Mesendoderm (in vitro differentiated cells): Measurements from ENCODE around the gene TMUB2.
"Not testable (repeated sequence)": the region's sequence is repeated elsewhere in the genome, so short reads cannot be mapped to it uniquely, and the experiment has no call there.

Source experiments
- DNase-seq: peaks from one replicate; pipeline ENCODE4 v3.0.0; 2013
- H2AK5ac ChIP-seq: 2 replicates; pipeline ENCODE4 v1.6.1; 2013; ENCODE audit warnings: low read length, inconsistent platforms
- H2BK120ac ChIP-seq: 2 replicates; pipeline ENCODE4 v1.6.1; 2013; ENCODE audit warnings: low read depth, mild to moderate bottlenecking, low read length, moderate library complexity, mixed read lengths
- H2BK15ac ChIP-seq: replicated peaks from 2 replicates; pipeline ENCODE4 v1.6.1; 2013; ENCODE audit warnings: low read depth, mild to moderate bottlenecking, moderate library complexity
- H2BK5ac ChIP-seq: 2 replicates; pipeline ENCODE4 v1.6.1; 2013; ENCODE audit warnings: low read length, inconsistent platforms
- H3K18ac ChIP-seq: 2 replicates; pipeline ENCODE4 v1.6.1; 2013; ENCODE audit warnings: mild to moderate bottlenecking, low read length, mixed read lengths
- H3K23ac ChIP-seq: one replicate; pipeline ENCODE4 v1.6.1; 2013; ENCODE audit warnings: low read length
- H3K27ac ChIP-seq: 2 replicates; pipeline ENCODE4 v1.5.1; 2013; ENCODE audit warnings: low read depth, mild to moderate bottlenecking, inconsistent platforms, low read length, moderate library complexity
- H3K27me3 ChIP-seq: 2 replicates; pipeline ENCODE4 v1.6.1; 2013; ENCODE audit warnings: low read length, control low read depth, mild to moderate bottlenecking, inconsistent platforms; ENCODE audit not compliant: insufficient read depth, poor library complexity
- H3K36me3 ChIP-seq: 2 replicates; pipeline ENCODE4 v1.6.1; 2013; ENCODE audit warnings: low read length, inconsistent platforms; ENCODE audit not compliant: control insufficient read depth, insufficient read depth
- H3K4ac ChIP-seq: one replicate; pipeline ENCODE4 v1.6.1; 2013; ENCODE audit warnings: low read depth, mild to moderate bottlenecking, low read length, moderate library complexity
- H3K4me1 ChIP-seq: 2 replicates; pipeline ENCODE4 v1.6.1; 2013; ENCODE audit warnings: low read depth, low read length, inconsistent platforms; ENCODE audit not compliant: control insufficient read depth
- H3K4me2 ChIP-seq: 2 replicates; pipeline ENCODE4 v1.6.1; 2013; ENCODE audit warnings: low read length
- H3K4me3 ChIP-seq: 2 replicates; pipeline ENCODE4 v1.5.1; 2013; ENCODE audit warnings: mild to moderate bottlenecking, low read length
- H3K56ac ChIP-seq: one replicate; pipeline ENCODE4 v1.6.1; 2013; ENCODE audit warnings: low read length
- H3K79me1 ChIP-seq: 2 replicates; pipeline ENCODE4 v1.6.1; 2013; ENCODE audit warnings: low read length, inconsistent platforms
- H3K79me2 ChIP-seq: 2 replicates; pipeline ENCODE4 v1.6.1; 2013; ENCODE audit warnings: mild to moderate bottlenecking, low read length; ENCODE audit not compliant: control insufficient read depth, insufficient read depth
- H3K9ac ChIP-seq: 2 replicates; pipeline ENCODE4 v1.6.1; 2013; ENCODE audit warnings: low read length, inconsistent platforms
- H4K5ac ChIP-seq: one replicate; pipeline ENCODE4 v1.6.1; 2013; ENCODE audit warnings: low read length
- H4K8ac ChIP-seq: one replicate; pipeline ENCODE4 v1.6.1; 2013; ENCODE audit warnings: low read depth, mild to moderate bottlenecking, control low read depth, low read length, moderate library complexity
- WGBS: extraction: QIAGEN DNeasy Blood & Tissue Kit; methylation state at CpG from one replicate; pipeline ENCODE4 v1.1.7; 2013; ENCODE audit warnings: low lambda C conversion rate, missing lambda C conversion rate; ENCODE audit not compliant: insufficient coverage; ENCODE audit errors: extremely low coverage; 5-methylcytosine and 5-hydroxymethylcytosine counted together

Gene TMUB2

GRCh38 chr17:44146375-44147346 is 40.1 kb upstream of the TMUB2 start:
- Histone ChIP-seq H3K4ac (no peak overlapping the region), H3K27me3 (no peaks in the 10 kb centered on the region), H3K79me2 (peaks cover 31% of the 10 kb centered on the region), H3K27ac (peak overlapping the region; percentile 18), H3K79me1 (peaks cover 22% of the 10 kb centered on the region), H2BK5ac (no peak overlapping the region), H2AK5ac (no peak overlapping the region), H3K4me1 (peaks cover 2% of the 10 kb centered on the region), H3K23ac (no peak overlapping the region), H3K9ac (no peak overlapping the region), H4K8ac (no peak overlapping the region), H4K5ac (no peak overlapping the region), H2BK15ac (no peak overlapping the region), H3K36me3 (peaks cover 10% of the 10 kb centered on the region), H3K18ac (no peak overlapping the region), H3K4me2 (no peak overlapping the region), H3K4me3 (no peak overlapping the region), H2BK120ac (no peak overlapping the region), H3K56ac (no peak overlapping the region)
- WGBS = no CpG with 5 or more reads among the region's 2 CpGs
- peak; percentile 91 for DNase-seq

DNA sequence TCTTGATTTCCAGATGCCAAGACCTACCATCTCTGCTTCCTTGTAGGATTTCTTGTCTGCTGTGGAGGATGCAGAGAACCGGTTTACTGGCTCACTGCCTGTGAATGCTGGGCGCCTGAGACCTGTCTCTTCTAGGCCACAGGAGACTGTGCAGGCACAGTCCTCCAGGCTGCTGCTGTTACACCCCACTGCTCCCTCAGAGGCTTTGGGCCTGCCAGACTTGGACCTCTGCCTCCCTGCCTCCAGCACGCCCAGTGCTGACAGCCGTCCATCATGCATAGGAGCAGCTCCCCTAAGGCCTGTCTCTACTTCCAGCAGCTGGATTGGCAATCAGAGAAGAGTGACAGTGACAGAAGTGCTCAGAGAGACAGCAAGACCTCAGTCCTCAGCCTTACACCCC is 39.0 kb upstream of the TMUB2 start:
- Histone ChIP-seq H3K56ac (no peak overlapping the region), H2AK5ac (no peak overlapping the region), H2BK15ac (no peak overlapping the region), H4K8ac (no peak overlapping the region), H3K79me1 (peaks cover 24% of the 10 kb centered on the region), H3K4me1 (no peaks in the 10 kb centered on the region), H3K18ac (no peak overlapping the region), H3K4me3 (no peak overlapping the region), H3K23ac (peak overlapping the region; percentile 45), H3K9ac (no peak overlapping the region), H3K4ac (no peak overlapping the region), H2BK5ac (no peak overlapping the region), H3K79me2 (peaks cover 31% of the 10 kb centered on the region), H3K36me3 (peaks cover 14% of the 10 kb centered on the region), H3K27me3 (no peaks in the 10 kb centered on the region), H3K27ac (no peak overlapping the region), H2BK120ac (no peak overlapping the region), H4K5ac (no peak overlapping the region), H3K4me2 (no peak overlapping the region)
- WGBS = no CpG with 5 or more reads among the region's 4 CpGs
- no peak for DNase-seq

DNA sequence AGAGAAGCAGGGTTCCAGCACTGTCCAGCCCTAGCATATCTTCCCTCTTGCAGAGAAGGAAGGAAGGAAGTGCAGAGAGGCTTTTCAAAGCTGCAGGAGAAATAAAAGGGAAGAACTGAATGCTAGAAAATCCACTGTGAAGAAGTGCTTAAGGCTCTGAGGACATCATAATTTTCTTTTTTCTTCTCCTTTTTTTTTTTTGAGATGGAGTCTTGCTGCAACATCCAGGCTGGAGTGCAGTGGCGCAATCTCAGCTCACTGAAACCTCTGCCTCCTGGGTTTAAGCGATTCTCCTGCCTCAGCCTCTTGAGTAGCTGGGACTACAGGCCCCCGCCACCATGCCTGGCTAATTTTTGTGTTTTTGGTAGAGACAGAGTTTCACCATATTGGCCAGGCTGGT is 37.7 kb upstream of the TMUB2 start:
- H3K4me1 ChIP-seq, H3K18ac ChIP-seq, H3K27me3 ChIP-seq, H3K9ac ChIP-seq, H2BK5ac ChIP-seq, DNase-seq, H3K23ac ChIP-seq, H4K8ac ChIP-seq, H3K56ac ChIP-seq, H3K4ac ChIP-seq, H2BK120ac ChIP-seq, H3K4me3 ChIP-seq, H3K27ac ChIP-seq, H2BK15ac ChIP-seq, H3K4me2 ChIP-seq, H2AK5ac ChIP-seq, H4K5ac ChIP-seq: not testable (repeated sequence)
- H3K36me3 ChIP-seq = peaks cover 15% of the 10 kb centered on the region
- peaks cover 26% of the 10 kb centered on the region for H3K79me2 ChIP-seq
- no CpG with 5 or more reads among the region's 3 CpGs for WGBS
- peaks cover 25% of the 10 kb centered on the region for H3K79me1 ChIP-seq

GRCh38 chr17:44149750-44150329 is 36.9 kb upstream of the TMUB2 start:
- Histone ChIP-seq H3K9ac (no peak overlapping the region), H2BK15ac (no peak overlapping the region), H3K27ac (no peak overlapping the region), H3K79me1 (peaks cover 25% of the 10 kb centered on the region), H2AK5ac (no peak overlapping the region), H3K4me1 (no peaks in the 10 kb centered on the region), H4K5ac (no peak overlapping the region), H3K36me3 (peaks cover 15% of the 10 kb centered on the region), H3K4me2 (no peak overlapping the region), H2BK5ac (no peak overlapping the region), H2BK120ac (no peak overlapping the region), H3K27me3 (no peaks in the 10 kb centered on the region), H3K56ac (no peak overlapping the region), H3K4me3 (no peak overlapping the region), H3K79me2 (peaks cover 26% of the 10 kb centered on the region), H3K18ac (no peak overlapping the region), H3K4ac (no peak overlapping the region), H3K23ac (no peak overlapping the region), H4K8ac (no peak overlapping the region)
- no peak for DNase-seq
- WGBS = no CpG with 5 or more reads among the region's 4 CpGs

- Histone ChIP-seq H2BK5ac (no peak overlapping the region), H3K27me3 (no peaks in the 10 kb centered on the region), H3K18ac (no peak overlapping the region), H3K4me2 (no peak overlapping the region), H2AK5ac (no peak overlapping the region), H3K27ac (no peak overlapping the region), H3K23ac (no peak overlapping the region), H3K9ac (no peak overlapping the region), H3K79me2 (peaks cover 25% of the 10 kb centered on the region), H3K36me3 (peaks cover 18% of the 10 kb centered on the region), H3K4me3 (no peak overlapping the region), H3K4ac (no peak overlapping the region), H4K5ac (no peak overlapping the region), H3K56ac (no peak overlapping the region), H4K8ac (no peak overlapping the region), H3K79me1 (peaks cover 22% of the 10 kb centered on the region), H2BK120ac (no peak overlapping the region), H3K4me1 (no peaks in the 10 kb centered on the region), H2BK15ac (no peak overlapping the region)
- DNase-seq = no peak
- no CpG with 5 or more reads among the region's 4 CpGs for WGBS
Observed at GRCh38 chr17:44152875-44153274, 33.9 kb upstream of the TMUB2 start.
